Left renal cortex interstitium (tissue), 4 donors: ENCODE measurements around the gene CLCN2. TPM values are rescaled to one million over a fixed set of nuclear protein-coding genes. Genes with fewer than 3 reads are reported as not detected.

Source experiments
- DNase-seq, 4 donors: peaks; one replicate each; pipeline ENCODE4 v3.0.0-alpha.2; 2013; ENCODE audit warnings: low read depth in 4 of 4, low spot score in 2 of 4, missing footprints in 1 of 4
- polyA plus RNA-seq, 4 donors: library from polyadenylated mRNA; unstranded; fragments of 120-200 nt; gene quantifications; one replicate each; pipeline ENCODE4 v1.2.1, GENCODE V29; 2013; ENCODE audit not compliant: insufficient read length in 4 of 4

The CLCN2 gene
- polyA plus RNA-seq, 4 donors: 10.2 to 16.3 (median 13.3) TPM

- no peak for DNase-seq
Observed at GRCh38 chr3:184300378-184300720, 61.1 kb downstream of the CLCN2 start.

- no peak for DNase-seq
Observed at GRCh38 chr3:184299488-184300377, 61.7 kb downstream of the CLCN2 start.

DNA sequence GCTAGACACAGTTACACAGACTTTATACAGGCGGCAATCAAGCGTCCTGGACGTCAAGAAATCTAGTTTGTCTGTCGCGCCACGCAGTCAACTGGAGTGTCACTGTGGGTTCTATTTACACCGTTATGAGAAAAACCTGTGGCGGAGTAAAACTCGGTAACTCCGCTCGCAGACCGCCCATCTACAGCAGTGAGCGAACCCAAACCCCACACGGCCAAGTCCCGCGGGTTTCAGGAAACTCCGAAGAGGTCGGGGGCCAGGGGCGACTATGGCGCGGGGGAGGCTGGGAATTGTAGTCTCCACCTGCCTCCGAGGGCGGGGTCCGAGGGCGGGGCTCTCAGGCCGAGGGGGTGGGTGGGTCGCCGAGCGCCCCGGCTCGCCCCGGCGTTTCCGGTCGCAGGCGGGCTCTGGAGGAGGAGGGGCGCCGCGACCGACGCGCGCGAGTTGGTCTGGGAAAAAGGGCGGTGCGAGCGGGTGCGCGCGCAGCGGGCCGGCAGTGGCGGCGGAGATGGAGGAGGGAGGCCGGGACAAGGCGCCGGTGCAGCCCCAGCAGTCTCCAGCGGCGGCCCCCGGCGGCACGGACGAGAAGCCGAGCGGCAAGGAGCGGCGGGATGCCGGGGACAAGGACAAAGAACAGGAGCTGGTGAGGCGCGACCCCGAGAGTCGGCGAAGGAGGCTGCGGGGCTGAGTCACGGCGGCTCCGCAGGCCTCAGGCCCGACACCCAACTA is 62.5 kb downstream of the CLCN2 start, which contains the start of gene PSMD2:
TSS of gene PSMD2 (plus strand) at position 483 of the 729 bp plus-strand sequence. CDS start at position 509, 26 bp downstream.
- DNase-seq: peak; percentile 68 to 94 (median 89)

DNA sequence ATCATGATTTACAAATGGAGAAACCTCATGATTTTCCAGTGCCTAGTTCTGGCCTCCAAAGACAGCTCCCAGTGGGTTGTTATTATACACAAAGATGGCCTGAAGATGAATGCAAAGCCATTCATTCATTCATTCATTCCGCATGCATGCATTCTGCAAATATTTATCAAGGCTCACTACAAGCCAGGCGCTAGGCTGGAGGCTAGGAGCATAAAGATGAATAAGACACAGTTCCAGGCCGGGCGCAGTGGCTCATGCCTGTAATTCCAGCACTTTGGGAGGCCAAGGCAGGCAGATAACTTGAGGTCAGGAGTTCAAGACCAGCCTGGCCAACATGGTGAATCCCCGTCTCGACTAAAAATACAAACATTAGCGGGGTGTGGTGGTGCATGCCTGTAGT is 64.8 kb downstream of the CLCN2 start:
- no peak for DNase-seq

Other genes starting within 250 kb of the CLCN2 start
- 10 to 100 TPM; 42.7 to 57.6 (median 52.9) TPM for gene EIF2B5, start 226.2 kb downstream of the CLCN2 start, polyA plus RNA-seq
- gene DVL3, start 206.2 kb downstream of the CLCN2 start, polyA plus RNA-seq: 100 to 1,000 TPM in 1 of 4 donors, 10 to 100 TPM in 3; 61.3 to 108 (median 82.1) TPM
- 100 to 1,000 TPM; 337 to 397 (median 345) TPM for gene AP2M1, start 186.8 kb downstream of the CLCN2 start, polyA plus RNA-seq
- 10 to 100 TPM; 52.0 to 70.9 (median 65.5) TPM for gene ABCF3, start 175.4 kb downstream of the CLCN2 start, polyA plus RNA-seq
- gene VWA5B2, start 132.0 kb downstream of the CLCN2 start, polyA plus RNA-seq: 1 to 10 TPM; 1.8 to 2.8 (median 2.2) TPM
- 10 to 100 TPM; 29.1 to 40.4 (median 34.3) TPM for gene ALG3, start 112.6 kb downstream of the CLCN2 start, polyA plus RNA-seq
- 1 to 10 TPM; 2.3 to 3.8 (median 2.8) TPM for gene EEF1AKMT4, start 111.9 kb downstream of the CLCN2 start, polyA plus RNA-seq
- under 1 TPM; 0.13 to 0.36 (median 0.22) TPM for gene CAMK2N2, start 100.1 kb downstream of the CLCN2 start, polyA plus RNA-seq
- gene ECE2, start 85.6 kb downstream of the CLCN2 start, polyA plus RNA-seq: under 1 TPM in 2 of 4 donors, not detected in 2; 0.08 to 0.14 TPM
- gene PSMD2, start 62.4 kb downstream of the CLCN2 start, polyA plus RNA-seq: 100 to 1,000 TPM; 211 to 228 (median 220) TPM
- gene EIF4G1, start 47.0 kb downstream of the CLCN2 start, polyA plus RNA-seq: 100 to 1,000 TPM; 161 to 227 (median 197) TPM
- gene FAM131A, start 24.0 kb downstream of the CLCN2 start, polyA plus RNA-seq: 10 to 100 TPM in 3 of 4 donors, 1 to 10 TPM in 1; 9.7 to 15.8 (median 13.0) TPM
- 100 to 1,000 TPM in 2 of 4 donors, 10 to 100 TPM in 2; 81.9 to 120 (median 101) TPM for gene POLR2H, start 105 bp upstream of the CLCN2 start, polyA plus RNA-seq
- 1 to 10 TPM; 2.0 to 2.7 (median 2.5) TPM for gene THPO, start 16.6 kb upstream of the CLCN2 start, polyA plus RNA-seq
- gene CHRD, start 18.4 kb upstream of the CLCN2 start, polyA plus RNA-seq: 10 to 100 TPM; 12.8 to 17.3 (median 14.1) TPM
- gene EPHB3, start 200.2 kb upstream of the CLCN2 start, polyA plus RNA-seq: 10 to 100 TPM; 25.5 to 32.1 (median 28.7) TPM